ENCODE results near the gene COPB2. TPM values are rescaled to one million over a fixed set of nuclear protein-coding genes. Genes with fewer than 3 reads are reported as not detected.

The COPB2 gene
- total RNA-seq, 1 donor, result 164 TPM

Small RNA genes within 50 kb of the gene (small RNA-seq; reads per million reads assigned to genes)
- not detected for gene RF00026

Other genes starting within 250 kb of the COPB2 start
- 65.1 and 68.1 TPM in 2 replicates for gene MRPS22, start 45.6 kb downstream of the COPB2 start, total RNA-seq
- gene RBP2, start 86.9 kb upstream of the COPB2 start, total RNA-seq, result not detected in 2 replicates
- 1.4 and 2.4 TPM in 2 replicates for gene RBP1, start 150.1 kb upstream of the COPB2 start, total RNA-seq